ENCODE data around the gene FIZ1.
A peak's percentile ranks its signal among the peaks of the same experiment; 100 is the strongest.
"Not testable (repeated sequence)": the region's sequence is repeated elsewhere in the genome, so short reads cannot be mapped to it uniquely, and the experiment has no call there.

FIZ1 gene

DNA sequence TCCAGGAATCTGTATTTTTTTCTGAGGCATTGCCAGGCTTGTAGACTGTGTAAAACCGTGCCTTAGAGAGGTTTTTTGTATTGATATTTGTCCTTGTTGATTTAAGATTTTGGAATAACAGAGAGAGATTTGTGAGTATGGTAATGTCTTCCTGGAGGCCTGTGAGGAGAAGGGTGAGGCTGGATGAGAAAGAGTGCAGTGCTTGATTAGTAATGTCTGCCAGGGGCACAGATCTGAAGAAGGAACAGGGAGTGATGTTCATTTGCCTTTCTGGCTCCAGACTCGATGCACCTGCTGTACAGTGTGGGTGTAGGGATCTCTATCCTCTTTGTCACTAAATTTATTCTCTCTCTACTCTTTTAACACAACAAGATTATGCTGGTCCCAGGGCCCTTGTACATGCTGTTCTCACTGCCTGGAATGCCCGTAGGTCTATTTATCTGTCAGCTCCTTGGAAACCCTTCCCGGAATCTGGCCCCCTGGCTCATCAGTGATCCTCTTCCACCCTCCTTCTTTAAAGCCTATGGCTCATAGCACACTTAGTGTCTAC is 4.2 kb downstream of the FIZ1 start:
- no peak for DNase-seq (ENCODE audit: low spot score)

DNA sequence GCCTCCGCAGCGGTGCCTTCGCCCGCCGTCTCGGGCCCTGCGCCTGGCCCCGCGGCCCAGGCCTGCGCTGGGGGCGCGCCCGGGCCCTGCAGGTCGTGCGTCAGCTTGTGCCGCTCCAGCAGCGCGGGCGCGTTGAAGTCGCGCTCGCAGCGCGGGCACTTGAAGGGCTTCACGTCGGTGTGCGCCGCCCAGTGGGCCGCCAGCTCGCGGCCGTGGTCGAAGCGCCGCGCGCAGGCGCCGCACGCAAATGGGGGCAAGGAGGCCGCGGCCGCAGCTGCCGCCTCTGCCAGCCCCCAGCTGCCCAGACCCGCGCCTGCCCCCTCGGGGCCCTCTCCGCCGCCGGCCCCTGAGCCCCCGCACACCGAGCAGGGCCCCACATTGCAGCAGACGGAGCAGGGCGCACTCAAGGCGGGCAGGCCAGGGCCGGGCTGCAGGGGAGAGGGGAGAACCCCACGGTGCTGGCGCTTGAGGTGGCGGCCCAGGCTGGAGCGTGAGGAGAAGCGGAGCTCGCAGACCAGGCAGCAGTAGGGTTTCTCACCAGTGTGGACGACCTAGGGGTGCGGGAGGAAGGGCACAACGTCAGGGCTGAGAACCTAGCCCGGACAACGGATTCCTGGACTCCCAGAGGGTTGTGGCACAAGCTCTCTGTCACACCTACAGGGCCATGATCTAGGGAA is 6.1 kb downstream of the FIZ1 start:
- DNase-seq (ENCODE audit: low spot score), result no peak

DNA sequence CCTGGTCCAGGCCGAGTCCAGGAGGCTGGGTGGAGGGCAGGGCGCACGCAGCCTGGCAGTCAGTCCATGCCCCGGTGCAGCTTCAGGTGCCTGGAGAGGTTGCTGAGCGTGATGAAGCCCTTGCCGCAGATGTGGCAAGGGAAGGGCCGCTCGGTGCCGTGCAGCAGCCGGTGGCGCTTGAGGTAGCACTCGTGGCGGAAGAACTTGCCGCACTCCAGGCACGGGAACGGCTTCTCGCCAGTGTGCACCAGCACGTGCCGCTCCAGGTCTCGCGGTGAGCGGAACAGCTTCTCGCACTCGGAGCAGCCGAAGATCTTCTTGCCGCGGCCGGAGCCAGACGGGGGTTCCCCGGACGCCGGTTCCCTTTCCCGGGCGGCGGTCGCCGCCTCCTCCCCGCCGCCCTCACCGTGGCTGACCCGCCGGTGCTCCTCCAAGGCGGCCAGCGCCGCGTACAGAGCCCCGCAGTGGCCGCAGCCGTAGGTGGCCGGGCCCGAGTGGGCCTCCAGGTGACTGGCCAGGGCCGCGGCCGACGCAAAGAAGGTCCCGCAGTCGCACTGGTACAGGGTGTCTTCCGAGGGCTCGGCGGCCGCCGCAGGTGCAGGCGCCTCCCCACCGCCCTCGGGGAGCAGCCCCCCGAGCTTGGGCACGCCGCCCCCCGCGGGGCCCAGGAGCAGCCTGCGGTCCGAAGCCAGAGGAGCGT is 6.8 kb downstream of the FIZ1 start:
- no peak for DNase-seq (ENCODE audit: low spot score)

DNA sequence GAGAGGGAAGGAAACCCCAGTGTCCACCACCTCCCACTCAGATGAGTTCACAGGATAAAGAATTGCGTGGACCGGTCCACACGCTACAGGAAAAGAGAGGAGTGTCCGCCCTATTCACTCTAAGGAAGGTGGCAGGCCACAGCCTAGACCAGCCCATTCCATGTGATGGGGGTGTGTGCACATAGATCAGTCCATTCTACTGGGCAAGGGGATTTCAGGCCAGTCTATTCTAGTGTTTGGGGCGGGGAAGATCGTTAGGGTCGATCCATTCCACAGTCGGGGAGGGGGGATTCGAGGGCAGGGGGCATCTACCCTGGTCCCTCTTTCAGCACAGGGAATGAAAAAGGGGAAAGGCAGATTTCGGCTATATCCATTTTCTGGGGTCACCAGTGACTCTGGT is 7.8 kb downstream of the FIZ1 start:
- no peak for DNase-seq (ENCODE audit: low spot score)

DNA sequence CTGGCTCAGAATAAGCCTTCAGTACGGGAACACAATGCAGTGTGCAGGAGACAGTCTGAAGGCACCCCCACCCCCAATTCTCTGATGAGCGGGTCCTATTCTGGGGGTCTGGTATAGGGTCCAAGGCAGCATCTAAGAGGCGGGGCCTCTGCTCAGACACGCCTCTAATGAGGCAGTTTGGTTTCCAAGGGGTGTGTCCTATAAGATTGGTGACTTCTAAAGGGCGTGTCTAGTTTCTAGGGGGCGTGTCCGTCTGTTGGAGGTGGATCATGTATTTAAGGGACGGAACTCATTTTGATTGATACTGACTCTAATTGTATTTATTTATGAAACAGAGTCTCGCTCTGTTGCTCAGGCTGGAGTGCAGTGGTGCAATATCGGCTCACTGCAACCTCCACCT is 8.7 kb downstream of the FIZ1 start:
- DNase-seq (ENCODE audit: low spot score), result no peak

DNA sequence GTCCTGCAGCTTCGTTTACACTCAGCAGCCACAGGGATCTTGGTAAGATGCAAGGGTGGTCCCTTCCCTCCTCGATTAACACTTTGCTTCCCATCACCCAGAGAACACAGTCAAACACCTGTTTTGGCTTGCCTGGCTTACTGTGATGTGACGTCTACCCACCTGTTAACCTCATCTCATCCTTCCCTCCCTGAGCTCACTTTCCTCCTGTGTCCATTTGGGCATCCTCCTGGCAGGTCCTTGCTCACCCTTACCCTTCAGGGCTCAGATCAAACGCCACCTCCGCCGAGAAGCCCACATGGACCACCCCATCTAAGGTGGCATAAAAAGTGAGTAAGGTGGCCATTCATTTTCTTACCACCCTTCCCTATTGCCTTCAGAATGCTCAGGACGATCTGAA is 9.2 kb downstream of the FIZ1 start:
- no peak for DNase-seq (ENCODE audit: low spot score)

DNA sequence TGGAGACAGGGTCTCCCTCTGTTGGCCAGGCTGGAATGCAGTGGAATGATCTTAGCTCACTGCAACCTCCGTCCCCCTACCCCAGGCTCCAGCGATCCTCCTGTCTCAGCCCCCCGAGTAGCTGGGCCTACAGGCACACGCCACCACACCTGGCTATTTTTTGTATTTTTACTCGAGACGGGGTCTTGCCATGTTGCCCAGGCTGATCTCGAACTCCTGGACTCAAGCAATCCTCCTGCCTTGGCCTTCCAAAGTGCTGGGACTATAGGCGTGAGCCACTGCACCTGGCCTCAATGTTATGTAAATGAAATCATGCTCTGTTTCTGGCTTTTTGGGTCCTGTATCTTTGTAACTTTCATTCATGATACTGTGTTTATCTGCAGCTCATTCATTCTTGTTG is 10.6 kb downstream of the FIZ1 start:
- DNase-seq (ENCODE audit: low spot score), result no peak

DNA sequence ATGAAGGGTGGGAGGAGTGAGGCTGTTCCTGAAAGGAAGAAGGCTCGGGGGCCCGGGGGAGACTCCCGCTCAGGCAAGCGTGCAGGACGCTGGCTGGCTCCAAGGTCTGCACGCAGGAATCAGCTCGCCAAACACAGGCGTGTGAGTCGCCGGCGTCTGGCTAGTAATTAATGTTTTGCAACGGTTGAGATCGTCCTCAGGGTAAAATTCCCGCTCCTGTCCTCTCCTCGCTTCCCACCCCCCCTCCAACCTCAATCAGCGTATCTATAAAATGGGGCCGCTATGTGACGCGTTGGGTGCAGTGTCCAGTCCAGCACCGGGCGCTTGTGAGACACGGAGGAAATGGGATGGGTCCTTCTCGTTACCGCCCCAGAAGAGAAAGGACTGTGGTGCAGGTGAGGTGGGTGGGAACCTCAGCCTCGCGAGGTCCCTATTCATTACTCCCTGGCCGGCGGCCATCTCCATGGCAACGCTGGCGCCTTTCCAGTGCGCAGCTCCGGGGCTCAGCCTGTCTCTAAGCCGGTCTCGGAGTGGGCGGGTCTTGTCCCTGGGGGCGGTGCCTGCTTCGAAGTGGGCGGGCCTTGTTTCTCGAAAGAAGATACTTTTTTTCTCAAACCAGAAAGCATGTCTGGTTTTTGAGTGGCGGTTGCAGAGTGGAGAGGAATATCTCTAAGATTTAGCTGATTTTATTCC is 12.2 kb downstream of the FIZ1 start:
- peak; percentile 97 for DNase-seq (ENCODE audit: low spot score)

DNA sequence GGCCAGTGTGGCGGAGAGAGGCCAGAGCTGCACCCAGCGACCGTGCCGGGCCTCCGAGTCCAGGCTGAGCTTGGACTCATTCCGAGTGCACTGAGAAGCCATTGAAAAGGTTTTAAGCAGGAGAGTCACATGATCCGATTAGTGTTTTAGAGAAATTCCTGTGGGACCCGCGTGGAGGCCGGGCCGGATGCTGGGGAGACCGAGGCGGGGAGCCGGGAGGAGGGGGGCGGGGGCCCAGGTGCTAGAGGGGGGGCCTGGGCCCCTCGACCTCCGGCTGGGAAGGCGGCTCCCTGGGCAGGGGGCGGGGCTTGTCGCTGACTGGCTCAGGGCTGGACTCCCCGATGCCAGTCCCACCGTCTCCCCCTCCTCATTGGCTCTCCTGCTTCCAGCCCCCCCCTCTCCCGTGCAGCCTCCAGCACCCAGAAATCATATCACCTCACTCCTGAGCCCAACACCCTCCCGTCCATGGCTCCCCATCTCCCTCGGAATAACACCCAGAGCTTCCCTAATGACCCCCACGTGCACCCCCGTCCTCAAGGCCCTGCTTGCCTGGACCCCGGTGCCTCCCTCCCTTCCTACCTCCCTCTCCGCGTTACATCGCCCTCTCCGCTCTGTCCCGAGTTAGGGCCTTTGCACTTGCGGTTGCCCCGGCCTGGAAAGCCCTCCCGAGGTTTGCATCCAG is 13.5 kb downstream of the FIZ1 start:
- peak; percentile 75 for DNase-seq (ENCODE audit: low spot score)

DNA sequence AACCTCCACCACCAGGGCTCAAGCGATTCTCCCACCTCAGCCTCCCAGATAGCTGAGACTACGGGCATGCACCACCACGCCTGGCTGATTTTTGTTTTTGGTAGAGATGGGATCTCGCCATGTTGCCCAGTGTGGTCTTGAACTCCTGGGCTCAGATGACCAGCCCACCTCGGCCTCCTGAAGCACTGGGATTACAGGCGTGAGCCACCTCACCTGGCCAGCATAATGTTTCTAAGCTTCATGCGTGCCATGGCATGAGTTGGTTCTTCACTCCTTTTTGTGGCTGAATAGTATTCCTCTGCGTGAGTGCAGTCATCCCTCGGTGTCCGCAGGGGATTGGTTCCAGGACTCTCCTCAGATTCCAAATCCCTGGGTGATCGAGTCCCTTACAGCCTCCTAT is 14.4 kb downstream of the FIZ1 start:
- DNase-seq (ENCODE audit: low spot score), result no peak

DNA sequence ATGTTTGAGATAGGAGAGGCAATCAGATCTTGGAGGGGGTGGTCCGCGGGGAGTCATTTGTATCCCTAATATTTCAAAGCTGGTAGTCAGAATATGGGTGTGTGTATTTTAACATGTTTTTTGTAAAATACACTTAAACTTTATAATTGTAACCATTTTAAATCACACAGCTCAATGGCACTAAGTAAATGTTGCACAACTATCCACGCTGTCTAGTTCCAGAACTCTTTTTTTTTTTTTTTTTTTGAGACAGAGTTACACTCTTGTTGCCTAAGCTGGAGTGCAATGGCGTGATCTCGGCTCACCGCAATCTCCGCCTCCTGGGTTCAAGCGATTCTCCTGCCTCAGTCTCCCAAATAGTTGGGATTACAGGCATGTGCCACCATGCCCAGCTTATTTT is 15.4 kb downstream of the FIZ1 start:
- not testable (repeated sequence) for DNase-seq (ENCODE audit: low spot score)

DNA sequence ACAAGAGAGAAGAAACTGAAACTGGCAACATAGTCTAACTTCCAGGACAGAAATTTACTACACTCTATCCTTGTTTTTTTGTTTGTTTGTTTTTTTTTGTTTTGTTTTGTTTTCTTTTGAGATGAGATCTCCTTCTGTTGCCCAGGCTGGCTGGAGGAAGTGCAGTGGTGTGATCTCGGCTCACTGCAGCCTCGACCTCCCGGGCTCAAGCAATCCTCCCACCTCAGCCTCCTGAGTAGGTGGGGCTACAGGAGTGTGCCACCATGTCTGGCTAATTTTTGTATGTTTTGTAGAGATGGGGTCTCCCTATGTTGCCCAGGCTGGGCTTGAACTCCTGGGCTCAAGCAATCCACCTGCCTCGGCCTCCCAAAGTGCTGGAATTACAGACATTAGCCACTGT is 17.0 kb downstream of the FIZ1 start:
- DNase-seq (ENCODE audit: low spot score), result not testable (repeated sequence)

DNA sequence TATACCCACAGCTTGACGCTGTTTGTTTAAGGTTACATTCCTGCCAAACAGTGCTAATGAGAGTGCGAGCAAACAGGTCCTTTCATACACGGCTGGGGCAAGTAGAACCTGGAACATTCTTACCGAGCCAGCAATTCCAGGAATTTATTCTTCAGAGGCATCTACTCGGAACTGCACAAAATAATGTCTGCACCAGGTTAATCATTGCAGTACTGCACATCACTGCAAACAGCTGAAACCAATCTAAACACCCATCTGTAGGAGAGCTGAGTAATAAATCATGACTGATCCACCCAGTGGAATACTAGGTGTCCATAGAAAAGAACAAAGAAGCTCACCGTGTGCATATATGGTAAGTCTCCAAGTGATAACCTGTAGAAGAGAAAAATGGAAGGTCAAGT is 17.5 kb downstream of the FIZ1 start:
- DNase-seq (ENCODE audit: low spot score), result no peak

DNA sequence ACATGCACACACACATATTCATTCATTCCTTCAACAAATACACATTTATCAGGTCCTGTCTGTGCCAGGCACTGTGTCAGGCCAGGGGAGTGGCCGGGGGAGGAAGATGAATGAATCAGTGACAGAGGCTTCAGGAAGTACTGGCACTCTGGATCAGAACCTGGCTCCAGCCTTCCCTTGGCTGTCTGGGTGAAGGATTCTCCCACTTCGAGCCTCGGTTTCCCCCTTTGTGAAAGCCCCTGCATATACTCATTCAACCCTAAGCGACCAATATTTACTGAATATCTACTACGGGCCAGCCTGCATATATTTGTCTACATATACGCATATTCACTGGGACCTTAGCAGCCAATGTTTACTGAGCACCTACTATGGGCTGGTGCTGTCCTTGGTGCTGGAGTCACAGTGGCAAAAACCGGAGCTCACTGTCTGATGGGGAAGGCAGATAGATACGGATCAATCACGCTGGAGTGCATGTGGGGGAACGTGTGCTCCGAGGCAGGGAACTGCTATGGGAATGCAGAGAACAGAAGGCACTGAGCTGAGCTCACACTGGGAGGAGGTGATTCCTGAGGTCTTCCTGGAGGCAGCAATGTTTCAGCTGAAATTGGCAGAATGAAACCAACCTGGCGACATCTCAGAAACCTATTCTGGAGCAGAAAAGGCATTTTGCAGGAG is 18.0 kb downstream of the FIZ1 start:
- no peak for DNase-seq (ENCODE audit: low spot score)

DNA sequence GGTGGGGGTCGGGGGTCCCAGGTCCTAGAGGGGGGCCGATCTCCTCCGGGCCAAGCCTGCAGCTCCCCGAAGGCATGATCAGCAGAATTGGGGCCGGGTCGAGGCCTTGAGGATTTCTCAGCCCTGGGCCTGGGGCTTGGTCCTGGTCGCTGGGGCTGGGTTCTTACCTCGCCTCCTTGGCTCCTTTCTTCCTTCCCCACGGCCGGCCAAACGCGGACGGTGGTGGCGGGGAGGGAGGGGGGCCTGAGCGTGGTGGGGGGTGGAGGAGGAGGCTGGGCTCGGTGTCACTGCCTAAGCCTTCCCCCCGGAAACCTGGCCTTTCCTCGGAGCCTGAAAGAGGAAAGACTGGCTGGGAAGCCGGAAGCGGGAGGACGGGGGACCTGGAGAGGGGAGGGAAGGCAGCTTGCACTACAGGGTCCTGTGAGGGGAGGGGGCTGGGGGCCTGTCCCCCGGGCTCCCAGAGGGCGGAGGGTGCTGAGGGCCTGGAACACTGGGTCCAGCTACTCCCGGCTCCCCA is 18.6 kb downstream of the FIZ1 start, which contains the start of gene ZNF579:
ZNF579 (minus strand) TSS at position 221 of the 517 bp plus-strand sequence. CDS start 1,209 bp downstream, outside the sequence.
- peak; percentile 94 for DNase-seq (ENCODE audit: low spot score)

DNA sequence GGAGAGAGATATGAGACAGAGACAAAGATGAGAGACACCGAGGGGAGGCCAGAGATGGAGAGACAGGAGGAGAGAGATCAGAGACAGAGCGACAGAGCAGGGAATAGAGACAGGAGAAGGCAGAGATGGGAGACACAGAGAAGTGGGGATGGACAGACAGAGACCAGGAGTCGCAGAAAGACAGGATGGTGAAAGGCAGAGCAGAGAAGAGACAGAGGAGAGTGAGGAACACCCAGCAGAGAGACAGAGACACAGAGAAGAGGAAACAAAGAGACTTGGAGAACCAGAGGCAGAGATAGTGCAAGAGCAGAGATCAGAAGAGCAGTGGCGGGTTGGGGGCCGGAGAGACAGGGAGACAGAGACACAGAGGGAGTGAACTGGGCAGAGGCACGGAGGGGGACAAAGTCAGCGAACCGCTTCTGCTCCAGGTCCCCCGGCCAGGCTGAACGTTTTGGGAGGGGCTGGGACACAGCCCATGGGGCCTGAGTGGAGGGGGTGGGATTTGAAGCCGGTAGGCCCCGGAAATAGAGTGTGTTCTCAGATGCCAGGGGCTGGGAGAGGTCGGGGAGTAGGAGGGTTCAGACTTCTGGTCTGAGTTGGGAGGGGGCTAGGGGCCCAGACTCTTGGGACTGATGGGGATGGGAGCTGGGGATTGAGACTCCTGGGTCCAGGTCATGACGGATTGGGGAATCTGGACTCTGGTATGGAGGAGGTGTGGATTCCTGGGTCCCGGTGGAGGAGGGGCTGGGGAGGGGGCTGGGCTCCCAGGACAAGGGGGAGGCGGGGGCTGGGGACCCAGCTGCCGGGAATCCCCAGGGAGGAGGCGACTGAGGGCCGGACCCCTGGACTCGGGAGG is 19.3 kb downstream of the FIZ1 start:
- DNase-seq (ENCODE audit: low spot score), result peak; percentile 53

DNA sequence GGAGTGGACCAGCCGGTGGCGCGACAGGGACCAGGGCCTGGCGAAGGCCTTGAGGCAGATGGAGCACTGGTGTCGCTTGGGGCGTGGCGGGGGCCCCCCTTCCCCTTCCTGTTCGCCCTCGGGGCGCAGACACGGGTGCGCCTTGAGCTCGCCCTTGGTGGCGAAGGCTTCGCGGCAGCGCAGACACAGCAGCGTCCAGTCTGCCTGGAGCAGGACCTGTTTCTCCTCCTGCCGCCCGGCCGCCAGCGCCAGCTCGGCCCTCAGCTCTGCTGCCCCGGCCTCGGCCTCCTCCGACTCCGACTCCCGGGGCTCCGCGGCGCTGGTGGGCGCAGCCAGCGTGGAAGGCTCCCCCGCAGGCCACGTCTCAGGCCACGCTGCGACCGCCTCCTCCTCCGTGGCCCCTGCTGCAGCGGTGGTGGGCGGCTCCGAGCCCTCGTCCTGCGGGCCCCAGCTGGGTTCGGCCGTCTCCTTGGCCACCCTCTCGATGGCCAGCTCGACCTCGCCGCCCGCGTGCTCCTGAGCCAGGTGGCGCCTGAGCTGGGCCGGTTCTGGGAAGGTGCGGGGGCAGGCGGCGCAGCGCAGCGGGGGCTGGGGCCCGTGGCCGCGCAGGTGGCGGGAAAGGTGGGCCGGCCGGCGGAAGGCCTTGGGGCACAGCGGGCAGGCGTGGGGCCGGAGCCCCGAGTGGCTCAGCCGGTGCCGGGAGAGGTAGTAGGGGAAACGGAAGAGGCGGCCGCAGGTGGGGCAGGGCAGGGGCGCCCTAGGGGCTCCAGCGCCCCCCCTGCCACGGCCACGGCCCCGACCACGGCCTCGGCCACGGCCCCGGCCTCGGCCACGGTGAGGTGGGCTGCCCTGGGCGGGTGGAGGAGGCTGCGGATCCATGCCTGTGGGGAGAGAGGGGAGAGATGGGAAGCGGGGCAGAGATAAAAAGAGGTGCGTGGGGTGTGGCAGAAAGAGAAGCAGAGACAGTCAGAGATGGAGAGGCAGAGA is 20.3 kb downstream of the FIZ1 start:
- DNase-seq (ENCODE audit: low spot score), result no peak

DNA sequence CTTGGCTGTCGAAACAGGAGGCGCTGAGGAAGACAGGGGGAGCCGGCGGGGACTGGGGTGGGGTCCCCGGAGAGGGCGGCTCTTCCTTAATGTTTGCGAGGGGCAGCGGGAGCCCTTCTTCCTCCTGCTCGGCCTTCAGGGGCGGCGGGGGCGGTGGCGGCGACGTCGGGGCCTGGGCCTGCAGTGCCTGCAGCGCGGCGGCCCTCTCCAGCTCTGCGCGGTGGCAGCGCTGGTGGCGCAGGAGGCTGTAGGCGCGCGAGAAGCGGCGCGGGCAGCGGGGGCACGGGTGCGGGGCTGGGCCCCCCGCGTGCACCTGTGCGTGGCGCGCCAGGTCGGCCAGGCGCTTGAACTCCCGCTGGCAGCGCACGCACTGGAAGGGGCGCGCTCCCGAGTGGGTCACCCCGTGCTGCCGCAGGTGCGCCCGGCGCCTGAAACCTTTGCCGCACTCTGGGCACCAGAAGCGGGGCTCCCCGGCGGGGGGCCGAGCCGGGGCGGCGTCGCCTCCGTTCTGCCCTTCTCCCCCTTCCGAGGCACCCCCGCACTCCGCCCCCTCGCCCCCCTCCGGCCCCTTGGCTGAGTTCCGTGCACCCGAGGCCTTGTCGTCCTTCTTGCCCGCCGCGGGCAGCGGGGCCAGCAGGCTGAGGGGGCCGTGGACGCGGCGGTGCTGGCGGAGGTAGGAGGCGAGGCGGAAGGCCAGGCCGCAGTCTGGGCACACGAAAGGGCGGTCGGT is 21.1 kb downstream of the FIZ1 start:
- no peak for DNase-seq (ENCODE audit: low spot score)

DNA sequence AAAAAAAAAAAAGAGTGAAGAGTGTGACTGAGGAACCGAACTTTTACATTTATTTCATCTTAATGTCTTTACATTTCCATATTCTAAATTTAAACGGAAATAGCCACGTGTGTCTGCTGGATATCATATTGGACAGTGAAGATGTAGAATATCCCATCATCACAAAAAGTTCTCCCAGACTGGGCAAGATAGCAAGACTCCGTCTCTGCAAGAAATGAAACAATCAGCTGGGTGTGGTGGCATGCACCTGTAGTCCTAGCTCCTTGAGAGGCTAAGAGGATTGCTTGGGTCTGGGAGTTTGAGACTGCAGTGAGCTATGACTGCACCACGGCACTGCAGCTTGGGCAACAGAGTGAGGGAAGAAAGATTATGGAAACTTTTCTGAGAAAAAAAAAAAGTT is 22.6 kb downstream of the FIZ1 start:
- DNase-seq (ENCODE audit: low spot score), result no peak

Measured in AG08396 (cell line).